HepG2 (cell line): ENCODE measurements around the gene SOWAHD. TPM values are rescaled to one million over a fixed set of nuclear protein-coding genes. Genes with fewer than 3 reads are reported as not detected.

Source experiments
- HMG20B ChIP-seq: conservative IDR thresholded peaks from 2 replicates; pipeline ENCODE4 v1.6.1; 2016; ENCODE audit warnings: missing genetic modification reagents, missing compliant biosample characterization
- IRF2 ChIP-seq: IDR thresholded peaks from 2 replicates; pipeline ENCODE4 v1.6.1; 2018; ENCODE audit warnings: missing genetic modification reagents, missing compliant biosample characterization
- MATR3 ChIP-seq: sonication (generic); formaldehyde crosslinking; IDR thresholded peaks from 2 replicates; pipeline ENCODE4 v1.4.0; 2020; ENCODE audit warnings: missing genetic modification reagents
- NR1H2 ChIP-seq: sonication (generic); formaldehyde crosslinking; IDR thresholded peaks from 2 replicates; pipeline ENCODE4 v1.8.1; 2022; ENCODE audit warnings: low read depth, missing genetic modification reagents, borderline replicate concordance
- ZNF20 ChIP-seq: sonication (generic); formaldehyde crosslinking; IDR thresholded peaks from 2 replicates; pipeline ENCODE4 v1.4.0; 2020; ENCODE audit warnings: mild to moderate bottlenecking, moderate library complexity, missing genetic modification reagents
- ZNF30 ChIP-seq: sonication (generic); formaldehyde crosslinking; IDR thresholded peaks from 2 replicates; pipeline ENCODE4 v1.5.0; 2020; ENCODE audit warnings: mild to moderate bottlenecking, missing genetic modification reagents
- ZNF335 ChIP-seq: sonication (generic); formaldehyde crosslinking; IDR thresholded peaks from 2 replicates; pipeline ENCODE4 v1.4.0; 2020; ENCODE audit warnings: missing genetic modification reagents
- ZNF484 ChIP-seq: sonication (generic); formaldehyde crosslinking; IDR thresholded peaks from 2 replicates; pipeline ENCODE4 v1.5.1; 2020; ENCODE audit warnings: mild to moderate bottlenecking, low read depth, missing genetic modification reagents, borderline replicate concordance
- ZNF749 ChIP-seq: sonication (generic); formaldehyde crosslinking; IDR thresholded peaks from 2 replicates; pipeline ENCODE4 v1.8.0; 2022; ENCODE audit warnings: mild to moderate bottlenecking, missing genetic modification reagents, moderate library complexity, borderline replicate concordance
- ZNF772 ChIP-seq: sonication (generic); formaldehyde crosslinking; IDR thresholded peaks from 2 replicates; pipeline ENCODE4 v1.5.0; 2020; ENCODE audit warnings: mild to moderate bottlenecking, missing genetic modification reagents
- polyA plus RNA-seq, 8 experiments: library from polyadenylated mRNA; depleted of rRNA in 3 of 8; stranded (reverse) in 7 of 8; unstranded in 1 of 8; fragments of >200 nt; fragmentation: Illumina TruSeq in 4 of 8; extraction: Trizol in 4 of 8; gene quantifications; 2 replicates each; pipeline versions ENCODE4 v1.2.1 to v1.2.3, GENCODE V29; 2011 to 2016; ENCODE audit warnings: low read depth in 4 of 8, missing spikeins in 1 of 8, mixed read lengths in 1 of 8; ENCODE audit not compliant: insufficient read depth in 1 of 8
- total RNA-seq, 5 experiments: library from RNA; depleted of rRNA; stranded (reverse); fragments of >200 nt; fragmentation: Illumina TruSeq; extraction: Trizol; gene quantifications; 2 replicates each; pipeline ENCODE4 v1.2.3, GENCODE V29; 2016; ENCODE audit warnings: low read depth in 1 of 5
- TF ChIP-seq, protein P1 (sequence below): sonication (generic); formaldehyde crosslinking; IDR thresholded peaks from 2 replicates; pipeline ENCODE4 v1.5.1; 2020; ENCODE audit warnings: mild to moderate bottlenecking, missing genetic modification reagents, moderate library complexity
- TF ChIP-seq, protein P2 (sequence below): IDR thresholded peaks from 2 replicates; pipeline ENCODE4 v1.6.1; 2012; ENCODE audit warnings: low read length, improper control_type of control experiment
- TF ChIP-seq, protein P3 (sequence below): sonication (generic); formaldehyde crosslinking; IDR thresholded peaks from 2 replicates; pipeline ENCODE4 v1.4.0; 2020; ENCODE audit warnings: missing genetic modification reagents
- TF ChIP-seq, protein P4 (sequence below): sonication (generic); formaldehyde crosslinking; conservative IDR thresholded peaks from 2 replicates; pipeline ENCODE4 v1.8.0; 2022; ENCODE audit warnings: missing genetic modification reagents
- TF ChIP-seq, protein P5 (sequence below): sonication (generic); formaldehyde crosslinking; IDR thresholded peaks from 2 replicates; pipeline ENCODE4 v1.4.0; 2020; ENCODE audit warnings: missing genetic modification reagents
- TF ChIP-seq, protein P6 (sequence below): sonication (generic); formaldehyde crosslinking; IDR thresholded peaks from 2 replicates; pipeline ENCODE4 v1.8.1; 2023; ENCODE audit warnings: mild to moderate bottlenecking, missing genetic modification reagents, borderline replicate concordance

Gene SOWAHD
- total and polyA plus RNA-seq, 2 of the 13 experiments (the other 11 are each of a cell fraction or from before 2014, with no cell fraction given), result 1.0 to 1.3 TPM

DNA sequence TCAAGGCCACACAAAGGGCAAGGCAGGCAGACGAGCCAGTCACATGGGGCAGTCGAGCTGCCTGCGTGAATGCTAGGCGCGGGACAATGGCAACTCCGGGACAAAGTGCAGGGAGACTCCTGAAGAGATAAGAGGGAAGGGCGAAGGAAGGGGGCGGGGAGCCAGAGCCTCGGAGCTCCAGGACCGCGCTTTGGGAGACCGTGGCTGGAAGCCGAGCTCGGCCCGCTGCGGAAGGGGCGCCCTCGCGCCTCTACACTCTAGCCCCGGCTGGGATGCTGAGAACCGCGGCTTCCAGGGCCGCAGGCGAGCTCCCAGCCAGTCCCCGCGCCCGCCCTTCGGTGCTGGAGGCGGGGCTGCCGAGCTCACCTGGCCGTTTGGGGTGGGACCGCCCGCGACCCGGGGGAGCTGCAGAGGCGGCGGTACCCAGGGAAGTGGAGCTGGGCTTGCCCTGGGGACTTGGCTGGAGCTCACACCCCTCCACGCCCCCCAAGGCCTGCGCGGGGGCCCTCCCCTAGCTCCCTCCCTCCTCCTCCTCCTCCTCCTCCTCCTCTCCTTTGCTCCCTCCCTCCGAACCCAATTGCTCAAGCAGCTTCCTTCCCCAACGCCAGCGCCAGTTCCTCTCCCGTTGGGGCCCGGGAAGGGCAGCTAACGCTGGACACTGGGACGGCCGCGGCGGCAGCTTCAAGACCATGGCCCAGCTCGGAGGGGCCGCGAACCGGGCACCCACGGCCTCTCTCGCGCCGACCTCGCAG lies at the start of gene SOWAHD (continued):
- TF ChIP-seq, protein P1, sequence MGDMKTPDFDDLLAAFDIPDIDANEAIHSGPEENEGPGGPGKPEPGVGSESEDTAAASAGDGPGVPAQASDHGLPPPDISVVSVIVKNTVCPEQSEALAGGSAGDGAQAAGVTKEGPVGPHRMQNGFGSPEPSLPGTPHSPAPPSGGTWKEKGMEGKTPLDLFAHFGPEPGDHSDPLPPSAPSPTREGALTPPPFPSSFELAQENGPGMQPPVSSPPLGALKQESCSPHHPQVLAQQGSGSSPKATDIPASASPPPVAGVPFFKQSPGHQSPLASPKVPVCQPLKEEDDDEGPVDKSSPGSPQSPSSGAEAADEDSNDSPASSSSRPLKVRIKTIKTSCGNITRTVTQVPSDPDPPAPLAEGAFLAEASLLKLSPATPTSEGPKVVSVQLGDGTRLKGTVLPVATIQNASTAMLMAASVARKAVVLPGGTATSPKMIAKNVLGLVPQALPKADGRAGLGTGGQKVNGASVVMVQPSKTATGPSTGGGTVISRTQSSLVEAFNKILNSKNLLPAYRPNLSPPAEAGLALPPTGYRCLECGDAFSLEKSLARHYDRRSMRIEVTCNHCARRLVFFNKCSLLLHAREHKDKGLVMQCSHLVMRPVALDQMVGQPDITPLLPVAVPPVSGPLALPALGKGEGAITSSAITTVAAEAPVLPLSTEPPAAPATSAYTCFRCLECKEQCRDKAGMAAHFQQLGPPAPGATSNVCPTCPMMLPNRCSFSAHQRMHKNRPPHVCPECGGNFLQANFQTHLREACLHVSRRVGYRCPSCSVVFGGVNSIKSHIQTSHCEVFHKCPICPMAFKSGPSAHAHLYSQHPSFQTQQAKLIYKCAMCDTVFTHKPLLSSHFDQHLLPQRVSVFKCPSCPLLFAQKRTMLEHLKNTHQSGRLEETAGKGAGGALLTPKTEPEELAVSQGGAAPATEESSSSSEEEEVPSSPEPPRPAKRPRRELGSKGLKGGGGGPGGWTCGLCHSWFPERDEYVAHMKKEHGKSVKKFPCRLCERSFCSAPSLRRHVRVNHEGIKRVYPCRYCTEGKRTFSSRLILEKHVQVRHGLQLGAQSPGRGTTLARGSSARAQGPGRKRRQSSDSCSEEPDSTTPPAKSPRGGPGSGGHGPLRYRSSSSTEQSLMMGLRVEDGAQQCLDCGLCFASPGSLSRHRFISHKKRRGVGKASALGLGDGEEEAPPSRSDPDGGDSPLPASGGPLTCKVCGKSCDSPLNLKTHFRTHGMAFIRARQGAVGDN (CRISPR knock-in tag), result peak; percentile 81
- TF ChIP-seq, protein P2, sequence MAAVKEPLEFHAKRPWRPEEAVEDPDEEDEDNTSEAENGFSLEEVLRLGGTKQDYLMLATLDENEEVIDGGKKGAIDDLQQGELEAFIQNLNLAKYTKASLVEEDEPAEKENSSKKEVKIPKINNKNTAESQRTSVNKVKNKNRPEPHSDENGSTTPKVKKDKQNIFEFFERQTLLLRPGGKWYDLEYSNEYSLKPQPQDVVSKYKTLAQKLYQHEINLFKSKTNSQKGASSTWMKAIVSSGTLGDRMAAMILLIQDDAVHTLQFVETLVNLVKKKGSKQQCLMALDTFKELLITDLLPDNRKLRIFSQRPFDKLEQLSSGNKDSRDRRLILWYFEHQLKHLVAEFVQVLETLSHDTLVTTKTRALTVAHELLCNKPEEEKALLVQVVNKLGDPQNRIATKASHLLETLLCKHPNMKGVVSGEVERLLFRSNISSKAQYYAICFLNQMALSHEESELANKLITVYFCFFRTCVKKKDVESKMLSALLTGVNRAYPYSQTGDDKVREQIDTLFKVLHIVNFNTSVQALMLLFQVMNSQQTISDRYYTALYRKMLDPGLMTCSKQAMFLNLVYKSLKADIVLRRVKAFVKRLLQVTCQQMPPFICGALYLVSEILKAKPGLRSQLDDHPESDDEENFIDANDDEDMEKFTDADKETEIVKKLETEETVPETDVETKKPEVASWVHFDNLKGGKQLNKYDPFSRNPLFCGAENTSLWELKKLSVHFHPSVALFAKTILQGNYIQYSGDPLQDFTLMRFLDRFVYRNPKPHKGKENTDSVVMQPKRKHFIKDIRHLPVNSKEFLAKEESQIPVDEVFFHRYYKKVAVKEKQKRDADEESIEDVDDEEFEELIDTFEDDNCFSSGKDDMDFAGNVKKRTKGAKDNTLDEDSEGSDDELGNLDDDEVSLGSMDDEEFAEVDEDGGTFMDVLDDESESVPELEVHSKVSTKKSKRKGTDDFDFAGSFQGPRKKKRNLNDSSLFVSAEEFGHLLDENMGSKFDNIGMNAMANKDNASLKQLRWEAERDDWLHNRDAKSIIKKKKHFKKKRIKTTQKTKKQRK, result no peak
- no peak for TF ChIP-seq HMG20B (CRISPR knock-in tag)
- TF ChIP-seq, protein P3, sequence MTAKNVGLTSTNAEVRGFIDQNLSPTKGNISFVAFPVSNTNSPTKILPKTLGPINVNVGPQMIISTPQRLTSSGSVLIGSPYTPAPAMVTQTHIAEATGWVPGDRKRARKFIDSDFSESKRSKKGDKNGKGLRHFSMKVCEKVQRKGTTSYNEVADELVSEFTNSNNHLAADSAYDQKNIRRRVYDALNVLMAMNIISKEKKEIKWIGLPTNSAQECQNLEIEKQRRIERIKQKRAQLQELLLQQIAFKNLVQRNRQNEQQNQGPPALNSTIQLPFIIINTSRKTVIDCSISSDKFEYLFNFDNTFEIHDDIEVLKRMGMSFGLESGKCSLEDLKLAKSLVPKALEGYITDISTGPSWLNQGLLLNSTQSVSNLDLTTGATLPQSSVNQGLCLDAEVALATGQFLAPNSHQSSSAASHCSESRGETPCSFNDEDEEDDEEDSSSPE (CRISPR knock-in tag), result peak; percentile 51; the same call in 1 of the 2 replicates
- no peak for TF ChIP-seq ZNF30 (CRISPR knock-in tag)
- no peak for TF ChIP-seq ZNF749 (CRISPR knock-in tag)
- TF ChIP-seq, protein P4, sequence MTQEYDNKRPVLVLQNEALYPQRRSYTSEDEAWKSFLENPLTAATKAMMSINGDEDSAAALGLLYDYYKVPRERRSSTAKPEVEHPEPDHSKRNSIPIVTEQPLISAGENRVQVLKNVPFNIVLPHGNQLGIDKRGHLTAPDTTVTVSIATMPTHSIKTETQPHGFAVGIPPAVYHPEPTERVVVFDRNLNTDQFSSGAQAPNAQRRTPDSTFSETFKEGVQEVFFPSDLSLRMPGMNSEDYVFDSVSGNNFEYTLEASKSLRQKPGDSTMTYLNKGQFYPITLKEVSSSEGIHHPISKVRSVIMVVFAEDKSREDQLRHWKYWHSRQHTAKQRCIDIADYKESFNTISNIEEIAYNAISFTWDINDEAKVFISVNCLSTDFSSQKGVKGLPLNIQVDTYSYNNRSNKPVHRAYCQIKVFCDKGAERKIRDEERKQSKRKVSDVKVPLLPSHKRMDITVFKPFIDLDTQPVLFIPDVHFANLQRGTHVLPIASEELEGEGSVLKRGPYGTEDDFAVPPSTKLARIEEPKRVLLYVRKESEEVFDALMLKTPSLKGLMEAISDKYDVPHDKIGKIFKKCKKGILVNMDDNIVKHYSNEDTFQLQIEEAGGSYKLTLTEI (CRISPR knock-in tag), result no peak
- no peak for TF ChIP-seq NR1H2 (CRISPR knock-in tag)
- no peak for TF ChIP-seq ZNF335 (CRISPR knock-in tag)
- TF ChIP-seq, protein P5, sequence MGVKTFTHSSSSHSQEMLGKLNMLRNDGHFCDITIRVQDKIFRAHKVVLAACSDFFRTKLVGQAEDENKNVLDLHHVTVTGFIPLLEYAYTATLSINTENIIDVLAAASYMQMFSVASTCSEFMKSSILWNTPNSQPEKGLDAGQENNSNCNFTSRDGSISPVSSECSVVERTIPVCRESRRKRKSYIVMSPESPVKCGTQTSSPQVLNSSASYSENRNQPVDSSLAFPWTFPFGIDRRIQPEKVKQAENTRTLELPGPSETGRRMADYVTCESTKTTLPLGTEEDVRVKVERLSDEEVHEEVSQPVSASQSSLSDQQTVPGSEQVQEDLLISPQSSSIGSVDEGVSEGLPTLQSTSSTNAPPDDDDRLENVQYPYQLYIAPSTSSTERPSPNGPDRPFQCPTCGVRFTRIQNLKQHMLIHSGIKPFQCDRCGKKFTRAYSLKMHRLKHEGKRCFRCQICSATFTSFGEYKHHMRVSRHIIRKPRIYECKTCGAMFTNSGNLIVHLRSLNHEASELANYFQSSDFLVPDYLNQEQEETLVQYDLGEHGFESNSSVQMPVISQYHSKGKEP (CRISPR knock-in tag), result no peak
- TF ChIP-seq ZNF20, result 0 out of 2 replicates have a peak, but pooled peaks have one; percentile 28
- TF ChIP-seq, protein P6, sequence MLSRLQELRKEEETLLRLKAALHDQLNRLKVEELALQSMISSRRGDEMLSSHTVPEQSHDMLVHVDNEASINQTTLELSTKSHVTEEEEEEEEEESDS (CRISPR knock-in tag), result no peak
- no peak for TF ChIP-seq ZNF484 (CRISPR knock-in tag)
- TF ChIP-seq ZNF772 (CRISPR knock-in tag), result 0 out of 2 replicates have a peak, but pooled peaks have one; percentile 37
- TF ChIP-seq MATR3 (CRISPR knock-in tag), result no peak
- TF ChIP-seq IRF2 (CRISPR knock-in tag), result peak; percentile 44; the same call in 1 of the 2 replicates
